ENCODE results near the gene SYTL2.

GRCh38 chr11:85829172-85829571, 18.2 kb upstream of the SYTL2 start:
- TF ChIP-seq CTCF (conservative IDR thresholded peaks at IDR 0.05; ENCODE audit: low read length) (no peak), EZH2phosphoT487 (IDR thresholded peaks at IDR 0.05; ENCODE audit: borderline replicate concordance) (no peak)
